WERI-Rb-1 (cell line): Measurements from ENCODE around the gene PLXNA2.

Source experiments
- DNase-seq: peaks from one replicate; pipeline ENCODE4 v3.0.0-alpha.2; 2020
- H3K27ac ChIP-seq: fragments of 250-450 bp; sonication (Bioruptor Pico); 2 replicates; pipeline ENCODE4 v1.5.1; 2020; ENCODE audit warnings: mild to moderate bottlenecking, moderate library complexity
- H3K27me3 ChIP-seq: fragments of 250-450 bp; sonication (Bioruptor Pico); 2 replicates; pipeline ENCODE4 v1.5.1; 2021; ENCODE audit warnings: mild to moderate bottlenecking, low read depth, moderate library complexity; ENCODE audit not compliant: insufficient read depth, severe bottlenecking
- H3K36me3 ChIP-seq: fragments of 250-450 bp; sonication (Bioruptor Pico); 2 replicates; pipeline ENCODE4 v1.5.1; 2020; ENCODE audit warnings: mild to moderate bottlenecking, moderate library complexity
- H3K4me3 ChIP-seq: 2 replicates; pipeline ENCODE4 v1.5.1; 2011; ENCODE audit warnings: low read depth, mild to moderate bottlenecking, control low read depth, low read length
- H3K9me3 ChIP-seq: fragments of 250-450 bp; sonication (Bioruptor Pico); 2 replicates; pipeline ENCODE4 v1.5.1; 2021; ENCODE audit warnings: mild to moderate bottlenecking, moderate library complexity; ENCODE audit not compliant: severe bottlenecking
- TF ChIP-seq, protein P1 (sequence below): IDR thresholded peaks from 2 replicates; pipeline ENCODE4 v1.5.1; 2011; ENCODE audit warnings: low read depth, mild to moderate bottlenecking, control low read depth, inconsistent platforms, low read length

PLXNA2 gene

DNA sequence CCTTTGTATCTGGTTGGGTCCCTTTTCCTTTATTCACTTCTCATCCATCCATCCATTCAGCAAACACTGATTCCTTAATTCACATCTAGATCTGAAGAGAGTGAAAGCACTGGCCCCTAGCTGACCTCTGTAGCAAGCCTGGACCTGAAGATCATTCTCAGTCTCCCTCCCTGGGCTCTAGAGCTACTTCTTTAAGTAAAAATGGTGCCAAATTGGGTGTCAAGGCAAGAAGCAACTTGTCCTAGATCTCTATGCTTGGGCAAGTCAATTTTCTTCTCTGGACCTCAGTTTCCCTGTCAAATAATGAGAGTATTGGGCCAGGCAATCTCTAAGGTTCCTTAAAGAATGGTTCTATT, 36.1 kb downstream of the PLXNA2 start:
- no peak overlapping the region for H3K27ac ChIP-seq
- TF ChIP-seq, protein P1, sequence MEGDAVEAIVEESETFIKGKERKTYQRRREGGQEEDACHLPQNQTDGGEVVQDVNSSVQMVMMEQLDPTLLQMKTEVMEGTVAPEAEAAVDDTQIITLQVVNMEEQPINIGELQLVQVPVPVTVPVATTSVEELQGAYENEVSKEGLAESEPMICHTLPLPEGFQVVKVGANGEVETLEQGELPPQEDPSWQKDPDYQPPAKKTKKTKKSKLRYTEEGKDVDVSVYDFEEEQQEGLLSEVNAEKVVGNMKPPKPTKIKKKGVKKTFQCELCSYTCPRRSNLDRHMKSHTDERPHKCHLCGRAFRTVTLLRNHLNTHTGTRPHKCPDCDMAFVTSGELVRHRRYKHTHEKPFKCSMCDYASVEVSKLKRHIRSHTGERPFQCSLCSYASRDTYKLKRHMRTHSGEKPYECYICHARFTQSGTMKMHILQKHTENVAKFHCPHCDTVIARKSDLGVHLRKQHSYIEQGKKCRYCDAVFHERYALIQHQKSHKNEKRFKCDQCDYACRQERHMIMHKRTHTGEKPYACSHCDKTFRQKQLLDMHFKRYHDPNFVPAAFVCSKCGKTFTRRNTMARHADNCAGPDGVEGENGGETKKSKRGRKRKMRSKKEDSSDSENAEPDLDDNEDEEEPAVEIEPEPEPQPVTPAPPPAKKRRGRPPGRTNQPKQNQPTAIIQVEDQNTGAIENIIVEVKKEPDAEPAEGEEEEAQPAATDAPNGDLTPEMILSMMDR, result no peak
- H3K36me3 ChIP-seq, result peaks cover 17% of the 10 kb centered on the region
- no peaks in the 10 kb centered on the region for H3K9me3 ChIP-seq
- H3K27me3 ChIP-seq, result no peaks in the 10 kb centered on the region
- DNase-seq, result no peak
- no peak overlapping the region for H3K4me3 ChIP-seq

DNA sequence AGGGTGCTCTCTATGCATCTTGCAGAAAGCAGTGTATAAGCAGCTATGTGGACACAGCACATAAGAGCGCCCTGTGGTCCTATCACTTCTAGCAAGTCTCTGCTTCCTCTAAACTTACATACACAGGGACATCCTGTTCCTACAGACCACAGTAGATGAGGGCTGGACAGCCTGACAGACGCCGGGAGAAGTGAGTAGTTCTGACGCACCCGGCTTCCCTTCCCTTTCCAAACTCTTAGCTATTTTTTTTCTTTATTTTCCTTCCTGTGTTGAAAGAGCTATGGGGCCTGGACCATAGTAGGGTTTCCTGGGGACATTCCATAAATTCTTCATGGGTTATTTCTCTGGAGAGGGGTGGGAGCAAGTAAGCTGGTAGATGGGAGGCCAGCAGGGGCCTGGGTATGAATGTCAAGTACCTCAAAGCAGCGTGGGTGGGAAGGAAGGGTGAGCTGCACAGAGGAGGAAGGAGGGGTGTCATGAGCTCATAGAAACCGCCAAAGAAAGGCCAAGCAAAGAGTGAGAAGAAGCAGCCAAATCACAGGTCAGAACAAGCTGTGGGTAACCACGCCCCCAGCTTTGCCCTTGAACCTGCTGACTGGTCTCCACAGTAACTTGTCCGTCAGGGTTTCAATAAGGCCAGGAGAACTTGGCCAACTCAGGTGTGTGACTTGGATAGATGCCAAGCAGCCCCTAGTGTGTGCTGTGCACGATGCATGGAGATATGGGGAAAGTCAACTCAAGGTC, 36.6 kb downstream of the PLXNA2 start:
- TF ChIP-seq, protein P1, result no peak
- DNase-seq, result no peak

DNA sequence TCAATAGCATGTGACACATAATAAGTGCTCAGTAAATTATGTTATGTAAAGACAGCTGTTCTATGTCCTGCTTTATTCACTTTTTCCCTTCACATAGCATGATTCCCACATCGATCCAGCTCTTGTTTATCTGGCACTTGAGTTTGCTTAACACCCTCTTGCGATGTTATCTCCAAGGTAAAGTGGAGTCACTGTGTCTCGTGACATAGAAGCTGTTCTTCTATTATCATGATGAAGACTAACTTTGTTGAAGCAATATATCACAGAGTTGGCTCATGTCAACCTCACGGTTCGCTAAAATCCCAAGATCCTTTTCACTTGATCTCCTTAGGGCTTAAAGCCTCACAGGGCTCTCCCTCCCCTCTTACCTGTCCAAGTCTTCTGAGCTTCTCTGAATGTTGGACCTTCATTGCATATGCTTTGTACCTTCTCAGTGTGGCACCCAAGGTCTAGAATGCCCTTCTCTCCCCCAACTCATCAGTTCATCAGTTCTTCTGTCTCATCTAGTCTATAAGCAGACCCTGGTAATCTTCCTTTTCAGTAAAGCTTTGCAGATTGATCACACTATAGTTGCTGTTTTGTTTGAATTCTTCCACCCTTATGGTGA, 38.0 kb downstream of the PLXNA2 start:
- no peak for DNase-seq
- Histone ChIP-seq H3K27me3 (no peaks in the 10 kb centered on the region), H3K27ac (no peak overlapping the region), H3K4me3 (no peak overlapping the region), H3K9me3 (no peaks in the 10 kb centered on the region), H3K36me3 (peaks cover 16% of the 10 kb centered on the region)
- TF ChIP-seq, protein P1, result no peak

More for the DNA sequence above, 36.6 kb downstream of the PLXNA2 start:
- H3K36me3 ChIP-seq, result peaks cover 16% of the 10 kb centered on the region
- H3K4me3 ChIP-seq, result no peak overlapping the region
- no peak overlapping the region for H3K27ac ChIP-seq
- no peaks in the 10 kb centered on the region for H3K9me3 ChIP-seq
- no peaks in the 10 kb centered on the region for H3K27me3 ChIP-seq

DNA sequence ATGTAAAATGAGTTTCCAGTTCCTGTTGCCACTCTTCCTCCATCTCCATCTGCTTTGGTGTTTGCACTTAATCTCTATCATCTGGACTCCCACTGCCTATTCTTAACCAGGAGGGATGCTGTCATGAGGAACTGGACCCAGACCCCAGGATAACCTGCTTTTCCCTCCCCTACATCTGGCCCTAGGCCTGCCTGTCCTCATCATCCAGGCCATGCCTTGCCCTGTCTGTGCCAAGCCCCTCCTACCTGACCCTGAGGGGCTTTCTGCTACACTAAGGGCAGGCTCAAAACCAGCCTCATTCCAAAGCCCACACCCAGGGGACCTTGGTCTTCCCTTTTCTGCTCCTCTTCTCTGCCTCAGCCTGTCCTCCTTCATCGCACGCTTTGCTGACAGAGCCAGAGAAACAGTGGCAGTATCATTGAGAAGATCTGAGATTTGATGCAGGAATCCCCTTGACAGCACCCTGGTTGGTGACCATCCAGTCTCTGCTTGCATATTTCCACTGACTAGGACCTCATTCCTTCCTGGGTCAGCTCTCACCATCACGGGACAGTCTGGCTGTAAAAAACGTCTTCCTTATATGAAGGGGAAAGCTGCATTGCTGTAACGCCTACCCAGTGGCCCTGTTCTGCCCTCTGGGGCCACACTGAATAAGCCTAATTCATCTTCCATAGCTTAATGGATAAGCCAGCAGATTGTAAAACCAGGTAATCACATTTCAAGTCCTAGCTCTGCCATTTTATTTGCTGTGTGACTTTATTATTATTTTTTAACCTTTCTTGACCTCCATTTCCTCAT, 38.8 kb downstream of the PLXNA2 start:
- Histone ChIP-seq H3K27ac (no peak overlapping the region), H3K36me3 (peaks cover 22% of the 10 kb centered on the region), H3K4me3 (no peak overlapping the region), H3K27me3 (no peaks in the 10 kb centered on the region), H3K9me3 (no peaks in the 10 kb centered on the region)
- TF ChIP-seq, protein P1, result no peak
- DNase-seq, result no peak

DNA sequence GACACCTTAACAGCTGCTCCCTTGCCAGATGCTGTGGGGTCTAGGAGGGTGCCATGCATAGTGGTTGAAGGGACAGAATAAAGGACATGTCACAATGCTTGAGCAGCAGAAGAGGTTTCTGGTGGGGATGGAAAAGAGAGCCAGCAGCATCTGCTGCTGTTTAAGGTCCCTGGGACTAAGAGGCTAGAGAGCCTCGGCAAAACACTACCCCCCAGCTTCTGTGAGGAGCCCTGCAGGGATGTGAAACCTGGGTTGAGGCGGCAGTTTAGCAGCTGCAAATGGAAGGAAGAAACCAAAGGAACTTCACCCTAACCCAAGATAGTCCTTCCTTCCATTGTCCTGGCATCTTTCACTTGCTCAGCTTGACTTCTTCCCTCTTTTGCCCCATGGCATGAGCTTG, 39.4 kb downstream of the PLXNA2 start:
- Histone ChIP-seq H3K9me3 (no peaks in the 10 kb centered on the region), H3K4me3 (no peak overlapping the region), H3K27ac (no peak overlapping the region), H3K36me3 (peaks cover 27% of the 10 kb centered on the region), H3K27me3 (no peaks in the 10 kb centered on the region)
- no peak for DNase-seq
- TF ChIP-seq, protein P1, result no peak
